GM12878 (cell line): ENCODE measurements around the gene TOR2A. TPM values are rescaled to one million over a fixed set of nuclear protein-coding genes. Genes with fewer than 3 reads are reported as not detected.

Experiments
- ATAC-seq: fragments of 200-7000 bp; cut with Tn5 transposase; 3 replicates; pipeline ENCODE4 v1.9.1; 2020; ENCODE audit warnings: mild to moderate bottlenecking, moderate library complexity
- BruUV-seq: library from RNA; stranded (reverse); fragments of 400-500 nt; replicated peaks from 2 replicates; lab custom pipeline; 2021; lab: Mats Ljungman, UMichigan
- CTCF ChIA-PET: fragments of 300-600 bp; sonication (Branson Sonifier 250); formaldehyde crosslinking; extraction: SDS; loops from one replicate; lab custom pipeline; 2021; ENCODE audit warnings: inconsistent platforms; lab: Yijun Ruan, JAX
- POLR2A ChIA-PET: fragments of 350-600 bp; formaldehyde crosslinking; extraction: SDS; loops from one replicate; lab custom pipeline; 2021; ENCODE audit warnings: inconsistent platforms; lab: Charles Lee
- RAD21 ChIA-PET: fragments of 300-600 bp; sonication (Branson Sonifier 250); formaldehyde crosslinking; loops from one replicate; lab custom pipeline; 2023; ENCODE audit warnings: antibody characterized with exemption; ENCODE audit not compliant: unreplicated experiment; lab: Charles Lee
- SMC1A ChIA-PET: fragments of 300-600 bp; sonication (Branson Sonifier 250); formaldehyde crosslinking; loops from one replicate; lab custom pipeline; 2023; ENCODE audit not compliant: unreplicated experiment, uncharacterized antibody; lab: Charles Lee
- DNase-seq: peaks from one replicate; pipeline ENCODE4 v3.0.0-alpha.2; 2011; ENCODE audit warnings: low read depth, low spot score
- FAIRE-seq: peaks from 3 replicates; lab custom pipeline; 2011; peaks lifted over from hg19 to GRCh38; lab: Jason Lieb, UNC
- H2AFZ ChIP-seq: 2 replicates; pipeline ENCODE4 v1.6.0; 2011; ENCODE audit warnings: low read depth, low read length, control low read depth; ENCODE audit not compliant: control insufficient read depth
- H3K27ac ChIP-seq: 2 replicates; pipeline ENCODE4 v1.5.1; 2011; ENCODE audit warnings: control low read depth; ENCODE audit not compliant: control insufficient read depth, insufficient read depth
- H3K27me3 ChIP-seq, 2 experiments: replicated peaks in 1 of 2; 2 replicates each; pipeline versions ENCODE4 v1.6.0 to v1.6.1; 2011; ENCODE audit warnings: low read length in 1 of 2; ENCODE audit not compliant: control insufficient read depth in 2 of 2, insufficient read depth in 2 of 2
- H3K36me3 ChIP-seq, 2 experiments: 2 replicates each; pipeline ENCODE4 v1.5.1; 2011; ENCODE audit warnings: low read length in 1 of 2; ENCODE audit not compliant: control insufficient read depth in 2 of 2, insufficient read depth in 2 of 2
- H3K4me1 ChIP-seq: 2 replicates; pipeline ENCODE4 v1.6.1; 2011; ENCODE audit warnings: mild to moderate bottlenecking, low read length, moderate library complexity, mixed read lengths; ENCODE audit not compliant: control insufficient read depth, insufficient read depth
- H3K4me2 ChIP-seq: 2 replicates; pipeline ENCODE4 v1.6.0; 2011; ENCODE audit warnings: control low read depth; ENCODE audit not compliant: control insufficient read depth, insufficient read depth
- H3K4me3 ChIP-seq: fragments of 200-600 bp; sonication (generic); 2 replicates; pipeline ENCODE4 v1.5.1; 2016
- H3K79me2 ChIP-seq: 2 replicates; pipeline ENCODE4 v1.6.0; 2011; ENCODE audit warnings: low read length; ENCODE audit not compliant: control insufficient read depth, insufficient read depth
- H3K9ac ChIP-seq: 2 replicates; pipeline ENCODE4 v1.8.0; 2011; ENCODE audit warnings: low read length, control low read depth, mixed read lengths; ENCODE audit not compliant: control insufficient read depth, insufficient read depth
- H3K9me3 ChIP-seq: replicated peaks from 3 replicates; pipeline ENCODE4 v1.5.1; 2011; ENCODE audit warnings: mild to moderate bottlenecking, low read length; ENCODE audit not compliant: control insufficient read depth, insufficient read depth
- H4K20me1 ChIP-seq: 2 replicates; pipeline ENCODE4 v1.6.0; 2011; ENCODE audit not compliant: control insufficient read depth, insufficient read depth
- ATF7 ChIP-seq: fragments of 450-650 bp; IDR thresholded peaks from 2 replicates; pipeline ENCODE4 v1.6.1; 2016; ENCODE audit warnings: low read depth, mild to moderate bottlenecking
- BCL11A ChIP-seq: IDR thresholded peaks from 2 replicates; pipeline ENCODE4 v1.6.1; 2011; ENCODE audit warnings: low read depth, low read length
- CEBPB ChIP-seq, 2 experiments: fragments of 150-350 bp in 1 of 2; IDR thresholded peaks; 2 replicates each; pipeline ENCODE4 v1.6.1; 2012 to 2014; ENCODE audit warnings: low read depth in 2 of 2, low read length in 2 of 2, borderline replicate concordance in 1 of 2, inconsistent platforms in 1 of 2
- EED ChIP-seq: sonication (generic); IDR thresholded peaks from 2 replicates; pipeline ENCODE4 v1.6.1; 2016; ENCODE audit warnings: antibody characterized with exemption, low read depth
- HDAC6 ChIP-seq: fragments of 200-600 bp; sonication (generic); IDR thresholded peaks from one replicate; pipeline ENCODE4 v1.8.0; 2017; ENCODE audit warnings: antibody characterized with exemption; ENCODE audit not compliant: unreplicated experiment
- IRF3 ChIP-seq: fragments of 450-650 bp; IDR thresholded peaks from 2 replicates; pipeline ENCODE4 v1.6.1; 2014; ENCODE audit warnings: mild to moderate bottlenecking
- JUNB ChIP-seq: IDR thresholded peaks from 2 replicates; pipeline ENCODE4 v1.6.1; 2016; ENCODE audit warnings: antibody characterized with exemption, mild to moderate bottlenecking
- KLF5 ChIP-seq: fragments of 450-650 bp; IDR thresholded peaks from 2 replicates; pipeline ENCODE4 v1.6.1; 2014; ENCODE audit warnings: mild to moderate bottlenecking; ENCODE audit not compliant: partially characterized antibody
- MEF2A ChIP-seq: IDR thresholded peaks from 2 replicates; pipeline ENCODE4 v1.6.1; 2011; ENCODE audit warnings: low read depth, mild to moderate bottlenecking, low read length, moderate library complexity; ENCODE audit not compliant: insufficient read depth
- MTA3 ChIP-seq: IDR thresholded peaks from 2 replicates; pipeline ENCODE4 v1.6.1; 2012; ENCODE audit warnings: low read length, inconsistent platforms, borderline replicate concordance
- MXI1 ChIP-seq: fragments of 150-350 bp; IDR thresholded peaks from 2 replicates; pipeline ENCODE4 v1.6.1; 2011; ENCODE audit warnings: low read depth, mild to moderate bottlenecking, inconsistent platforms, low read length, improper control_type of control experiment
- NFIC ChIP-seq: IDR thresholded peaks from 2 replicates; pipeline ENCODE4 v1.6.1; 2012; ENCODE audit warnings: low read depth, mild to moderate bottlenecking, inconsistent platforms, low read length, moderate library complexity
- PAX8 ChIP-seq: fragments of 450-650 bp; IDR thresholded peaks from 2 replicates; pipeline ENCODE4 v1.6.1; 2017; ENCODE audit warnings: mild to moderate bottlenecking, moderate library complexity
- SIX5 ChIP-seq: IDR thresholded peaks from 2 replicates; pipeline ENCODE4 v1.6.1; 2011; ENCODE audit warnings: mild to moderate bottlenecking, low read depth, low read length, moderate library complexity; ENCODE audit not compliant: severe bottlenecking
- USF2 ChIP-seq: IDR thresholded peaks from 2 replicates; pipeline ENCODE4 v1.6.1; 2011; ENCODE audit warnings: low read depth, low read length, improper control_type of control experiment, borderline replicate concordance
- WRNIP1 ChIP-seq: IDR thresholded peaks from 2 replicates; pipeline ENCODE4 v1.6.1; 2011; ENCODE audit warnings: low read depth, low read length, improper control_type of control experiment, borderline replicate concordance
- ZBTB11 ChIP-seq: fragments of 450-650 bp; formaldehyde crosslinking; IDR thresholded peaks from 2 replicates; pipeline ENCODE4 v1.5.0; 2022; ENCODE audit warnings: mild to moderate bottlenecking, missing genetic modification characterization
- ZNF622 ChIP-seq: fragments of 450-650 bp; IDR thresholded peaks from 2 replicates; pipeline ENCODE4 v1.6.1; 2017; ENCODE audit warnings: mild to moderate bottlenecking, inconsistent platforms
- WGBS: methylation state at CpG from one replicate; pipeline ENCODE4 v1.1.6; 2016; ENCODE audit warnings: low lambda C conversion rate; ENCODE audit not compliant: insufficient replicate concordance, insufficient coverage; ENCODE audit errors: missing lambda C conversion rate; 5-methylcytosine and 5-hydroxymethylcytosine counted together
- in situ Hi-C: fragments of 300-500 bp; cut with MboI; formaldehyde crosslinking; loops from 9 replicates; pipeline ENCODE4 v1.14.3; 2018; ENCODE audit warnings: mixed read lengths
- intact Hi-C: fragments of 100-400 bp; cut with micrococcal nuclease; formaldehyde crosslinking; loops from one replicate; pipeline ENCODE4 v1.14.2; 2022; ENCODE audit not compliant: unreplicated experiment
- polyA plus RNA-seq, 11 experiments: library from polyadenylated mRNA; depleted of rRNA in 4 of 11; unstranded in 6 of 11; stranded (reverse) in 5 of 11; fragments of >200 nt; fragmentation: Nextera tagmentation in 4 of 11; fragmentation: Illumina TruSeq in 1 of 11; extraction: Ambion mirVana in 4 of 11; extraction: Trizol in 1 of 11; gene quantifications; 1 replicate in 1 of 11; 2 replicates in 10 of 11; pipeline versions ENCODE4 v1.2.1 to v1.2.3, GENCODE V29; 2011 to 2016; ENCODE audit warnings: inconsistent platforms in 2 of 11, missing spikeins in 2 of 11, low read depth in 1 of 11
- total RNA-seq, 4 experiments: library from RNA; depleted of rRNA in 3 of 4; stranded (reverse); fragments of >200 nt in 3 of 4; fragmentation: Illumina TruSeq in 1 of 4; extraction: Trizol in 1 of 4; gene quantifications; 2 replicates each; pipeline versions ENCODE4 v1.2.1 to v1.2.3, GENCODE V29; 2013 to 2021

TOR2A gene
- total and polyA plus RNA-seq, 10 of the 15 experiments (the other 5 are each of a cell fraction or from before 2014, with no cell fraction given): 0.52 to 23.7 (median 8.5) TPM

DNA sequence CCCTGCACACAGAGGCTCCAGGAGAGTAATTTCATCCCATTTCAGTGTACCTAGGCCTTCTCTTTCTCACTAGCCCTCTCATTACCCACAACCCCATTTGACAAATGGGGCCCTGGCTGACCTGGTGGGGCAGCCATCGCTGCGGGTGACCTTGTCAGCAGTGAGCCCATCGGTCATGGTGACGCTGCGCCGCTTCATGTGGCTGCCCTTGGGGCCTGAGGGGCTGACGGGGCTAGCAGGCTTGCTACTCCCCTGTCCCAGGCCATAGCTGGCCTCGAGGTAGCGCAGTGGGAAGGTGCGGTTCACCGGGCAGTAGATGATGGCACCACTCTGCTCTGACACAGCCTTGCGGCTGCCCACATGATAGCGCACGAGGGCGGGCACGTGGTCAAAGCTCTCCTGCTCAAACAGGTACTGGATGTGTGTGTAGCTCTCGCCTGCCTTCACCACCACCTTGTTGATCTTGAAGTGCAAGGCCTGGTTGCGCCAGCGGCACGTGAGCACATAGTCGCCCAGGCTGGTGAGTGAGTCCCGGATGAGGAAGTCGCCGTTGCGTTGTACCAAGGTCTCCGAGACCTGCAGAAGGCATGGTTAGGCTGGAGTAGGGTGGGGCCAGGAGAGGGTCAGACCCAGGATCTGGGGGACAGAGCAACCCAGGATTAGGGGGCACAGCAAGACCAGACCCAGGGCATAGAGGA lies 14.1 kb upstream of the TOR2A start:
- POLR2A ChIA-PET: no interaction called here
- FAIRE-seq (no peak), DNase-seq (no peak), ATAC-seq (no peak)
- H3K27me3 ChIP-seq: no peaks in the 10 kb centered on the region
- no peak overlapping the region for H3K4me3 ChIP-seq
- CTCF ChIA-PET: no interaction called here
- H3K4me2 ChIP-seq: no peak overlapping the region
- H2AFZ ChIP-seq: no peak overlapping the region
- RAD21 ChIA-PET: no interaction called here
- H3K9me3 ChIP-seq: no peaks in the 10 kb centered on the region
- H3K79me2 ChIP-seq: no peaks in the 10 kb centered on the region
- no peak overlapping the region for H3K9ac ChIP-seq
- H3K36me3 ChIP-seq: peaks cover 23 to 25% of the 10 kb centered on the region in 2 experiments
- no peaks in the 10 kb centered on the region for H4K20me1 ChIP-seq
- in situ Hi-C loops: no loop called here
- H3K4me1 ChIP-seq: no peaks in the 10 kb centered on the region
- no peak overlapping the region for H3K27ac ChIP-seq
- WGBS: 98% methylated on average over 26 of the region's 26 CpGs
- TF ChIP-seq WRNIP1 (no peak), NFIC (no peak), USF2 (no peak), CEBPB (IDR thresholded peaks at IDR 0.05; ENCODE audit: borderline replicate concordance in 1 of 2, low read depth in 2 of 2, low read length in 2 of 2) (no peak), IRF3 (no peak), MEF2A (no peak), MTA3 (no peak), HDAC6 (no peak), ZNF622 (no peak), ATF7 (no peak), SIX5 (no peak), ZBTB11 (CRISPR knock-in tag) (no peak), BCL11A (no peak), MXI1 (no peak), KLF5 (no peak), JUNB (no peak), PAX8 (no peak), EED (no peak)
- TF ChIP-seq, all 136 proteins: peak for 0
- no TSS peak for BruUV-seq
- SMC1A ChIA-PET: no interaction called here
- intact Hi-C loops: no loop called here
